Gastrocnemius medialis (tissue), 4 donors: ENCODE data around the gene ZNF654. TPM values are rescaled to one million over a fixed set of nuclear protein-coding genes. Genes with fewer than 3 reads are reported as not detected.

ENCODE experiments used
- ATAC-seq, 2 donors: fragments of 150-250 bp; one replicate each; pipeline ENCODE4 v1.9.1; 2016
- DNase-seq, 2 donors: peaks; one replicate each; pipeline ENCODE4 v3.0.0-alpha.2; 2019
- H3K27ac ChIP-seq, 4 donors: fragments of 200-600 bp; sonication (generic); 1 replicate in 1 of 4; 2 replicates in 3 of 4; pipeline ENCODE4 v1.5.1; 2016 to 2018; ENCODE audit warnings: mild to moderate bottlenecking in 2 of 4, moderate library complexity in 1 of 4
- H3K27me3 ChIP-seq, 3 donors: fragments of 200-600 bp; sonication (generic) in 2 of 3; 1 replicate in 1 of 3; 2 replicates in 2 of 3; pipeline versions ENCODE4 v1.5.1 to v1.6.0; 2016 to 2019; ENCODE audit warnings: mild to moderate bottlenecking in 1 of 3, moderate library complexity in 1 of 3
- H3K36me3 ChIP-seq, 2 donors: fragments of 200-600 bp; sonication (generic) in 1 of 2; one replicate each; pipeline ENCODE4 v1.5.1; 2017 to 2018
- H3K4me1 ChIP-seq, 2 donors: fragments of 200-600 bp; sonication (generic) in 1 of 2; one replicate each; pipeline ENCODE4 v1.5.1; 2016 to 2017; ENCODE audit warnings: mild to moderate bottlenecking in 2 of 2
- H3K4me3 ChIP-seq, 4 donors: fragments of 200-600 bp; sonication (generic) in 3 of 4; 1 replicate in 1 of 4; 2 replicates in 3 of 4; pipeline ENCODE4 v1.5.1; 2016 to 2019; ENCODE audit warnings: mild to moderate bottlenecking in 2 of 4
- H3K9me3 ChIP-seq, 3 donors: fragments of 200-600 bp; sonication (generic) in 2 of 3; 1 replicate in 1 of 3; 2 replicates in 2 of 3; pipeline ENCODE4 v1.5.1; 2016 to 2019
- POLR2A ChIP-seq, 2 donors: fragments of 450-650 bp; IDR thresholded peaks; one replicate each; pipeline ENCODE4 v1.6.1; 2017; ENCODE audit warnings: antibody characterized with exemption in 2 of 2, mild to moderate bottlenecking in 2 of 2, moderate library complexity in 2 of 2
- in situ Hi-C, 4 donors: fragments of 200-750 bp; cut with MboI; loops; one replicate each; pipeline versions ENCODE4 v1.15.0 to v1.8.0; 2017; ENCODE audit warnings: low sequenced_read_pairs in 4 of 4
- intact Hi-C: fragments of 100-400 bp; cut with DNase I; formaldehyde crosslinking; loops from one replicate; pipeline ENCODE4 v1.15.1; 2023; ENCODE audit warnings: low total_unique reads
- total RNA-seq, 4 donors: library from RNA; depleted of rRNA; stranded (reverse); fragments of >200 nt; gene quantifications; one replicate each; pipeline versions ENCODE4 v1.1.0 to v1.2.3, GENCODE V29; 2016
- TF ChIP-seq, protein P1 (sequence below), 5 experiments: fragments of 450-650 bp in 3 of 5; fragments of 200-600 bp in 2 of 5; sonication (generic) in 2 of 5; IDR thresholded peaks in 4 of 5; conservative IDR thresholded peaks in 1 of 5; 1 replicate in 4 of 5; 2 replicates in 1 of 5; pipeline ENCODE4 v1.5.1; 2016 to 2019; ENCODE audit warnings: antibody characterized with exemption in 5 of 5, mild to moderate bottlenecking in 3 of 5, moderate library complexity in 3 of 5

ZNF654 gene
- total RNA-seq, 4 donors from 2014 or later, result 7.8 to 12.5 (median 9.8) TPM

DNA sequence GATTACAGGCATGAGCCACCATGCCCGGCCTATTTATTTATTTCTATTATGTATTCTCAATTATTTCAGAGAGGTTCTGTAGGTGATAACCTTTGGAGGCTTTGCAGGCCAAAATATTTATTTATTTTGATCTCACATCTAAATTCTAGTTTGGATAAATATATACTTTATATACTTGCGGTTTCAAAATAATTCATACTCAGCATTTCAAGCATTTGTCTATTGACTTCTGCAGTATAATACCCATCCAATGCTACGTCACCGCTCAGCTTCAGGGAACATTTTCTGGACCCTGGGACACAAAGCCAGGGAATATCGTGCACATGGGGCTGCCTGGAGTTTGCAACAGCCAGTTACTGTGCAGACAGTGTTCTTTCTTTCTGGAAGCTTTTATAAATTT is 22.8 kb upstream of the ZNF654 start:
- in situ Hi-C loops, result no loop called here
- Histone ChIP-seq H3K27ac (no peak overlapping the region), H3K9me3 (no peaks in the 10 kb centered on the region)

DNA sequence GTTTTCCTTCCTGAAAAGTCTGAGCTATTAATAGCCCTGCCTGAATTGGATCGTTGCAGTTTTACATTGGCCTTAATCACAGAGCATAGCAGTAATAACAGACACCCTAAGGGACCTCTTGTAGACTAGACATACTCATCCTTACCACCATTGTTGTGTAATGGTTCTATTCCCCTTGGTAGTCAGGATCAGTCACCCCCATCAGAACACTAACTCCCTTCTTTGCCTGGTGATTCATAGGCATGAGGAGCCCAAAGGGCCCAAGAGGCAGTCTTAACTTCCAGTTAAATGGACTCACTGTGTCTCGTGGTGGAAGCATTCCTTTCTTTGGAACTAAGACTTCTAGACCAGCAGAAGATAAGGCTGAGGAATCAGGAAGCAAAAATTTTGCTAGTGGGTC is 20.5 kb upstream of the ZNF654 start:
- H3K4me1 ChIP-seq, result peaks cover 0 to 1% of the 10 kb centered on the region in 2 donors
- intact Hi-C loops (no loop called here), in situ Hi-C loops (no loop called here)
- H3K4me3 ChIP-seq, result no peak overlapping the region
- H3K27me3 ChIP-seq, result no peaks in the 10 kb centered on the region
- no peaks in the 10 kb centered on the region for H3K36me3 ChIP-seq
- no peak for ATAC-seq
- no peak for TF ChIP-seq POLR2A (IDR thresholded peaks at IDR 0.05)
- TF ChIP-seq, protein P1, sequence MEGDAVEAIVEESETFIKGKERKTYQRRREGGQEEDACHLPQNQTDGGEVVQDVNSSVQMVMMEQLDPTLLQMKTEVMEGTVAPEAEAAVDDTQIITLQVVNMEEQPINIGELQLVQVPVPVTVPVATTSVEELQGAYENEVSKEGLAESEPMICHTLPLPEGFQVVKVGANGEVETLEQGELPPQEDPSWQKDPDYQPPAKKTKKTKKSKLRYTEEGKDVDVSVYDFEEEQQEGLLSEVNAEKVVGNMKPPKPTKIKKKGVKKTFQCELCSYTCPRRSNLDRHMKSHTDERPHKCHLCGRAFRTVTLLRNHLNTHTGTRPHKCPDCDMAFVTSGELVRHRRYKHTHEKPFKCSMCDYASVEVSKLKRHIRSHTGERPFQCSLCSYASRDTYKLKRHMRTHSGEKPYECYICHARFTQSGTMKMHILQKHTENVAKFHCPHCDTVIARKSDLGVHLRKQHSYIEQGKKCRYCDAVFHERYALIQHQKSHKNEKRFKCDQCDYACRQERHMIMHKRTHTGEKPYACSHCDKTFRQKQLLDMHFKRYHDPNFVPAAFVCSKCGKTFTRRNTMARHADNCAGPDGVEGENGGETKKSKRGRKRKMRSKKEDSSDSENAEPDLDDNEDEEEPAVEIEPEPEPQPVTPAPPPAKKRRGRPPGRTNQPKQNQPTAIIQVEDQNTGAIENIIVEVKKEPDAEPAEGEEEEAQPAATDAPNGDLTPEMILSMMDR (IDR thresholded peaks at IDR 0.05 in 4 of 5, conservative IDR thresholded peaks at IDR 0.05 in 1 of 5), result no peak
- H3K9me3 ChIP-seq, result no peaks in the 10 kb centered on the region
- no peak for DNase-seq
- H3K27ac ChIP-seq, result no peak overlapping the region

More for the DNA sequence above, 22.8 kb upstream of the ZNF654 start:
- Histone ChIP-seq H3K27me3 (no peaks in the 10 kb centered on the region), H3K36me3 (no peaks in the 10 kb centered on the region), H3K4me1 (peaks cover 4 to 14% of the 10 kb centered on the region in 2 donors), H3K4me3 (no peak overlapping the region)
- DNase-seq, result no peak
- no peak for TF ChIP-seq POLR2A (IDR thresholded peaks at IDR 0.05)
- TF ChIP-seq, protein P1 (IDR thresholded peaks at IDR 0.05 in 4 of 5, conservative IDR thresholded peaks at IDR 0.05 in 1 of 5), result no peak
- intact Hi-C loops, result no loop called here
- no peak for ATAC-seq

DNA sequence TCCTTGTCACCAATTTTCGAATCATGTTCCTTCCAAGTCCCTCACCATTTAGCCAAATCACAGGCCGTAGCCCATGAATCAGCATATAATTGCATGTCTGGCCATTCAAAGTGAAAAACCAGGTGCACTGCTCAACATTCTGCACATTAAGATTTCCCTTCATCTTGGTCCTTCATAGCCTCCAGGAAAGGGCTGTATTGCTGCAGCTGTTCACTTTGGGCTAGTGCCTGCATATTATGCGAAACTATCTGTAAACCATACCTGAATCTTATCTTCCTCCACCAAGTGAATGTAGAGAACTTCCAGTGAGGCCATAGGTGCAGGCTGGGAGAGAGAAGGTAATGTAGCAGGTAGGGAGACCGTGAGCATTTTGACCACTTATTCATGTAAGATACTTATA is 18.5 kb upstream of the ZNF654 start:
- intact Hi-C loops (no loop called here), in situ Hi-C loops (no loop called here)
- no peaks in the 10 kb centered on the region for H3K36me3 ChIP-seq
- no peaks in the 10 kb centered on the region for H3K9me3 ChIP-seq
- no peaks in the 10 kb centered on the region for H3K27me3 ChIP-seq
- no peak overlapping the region for H3K4me3 ChIP-seq
- TF ChIP-seq POLR2A (IDR thresholded peaks at IDR 0.05), result no peak
- TF ChIP-seq, protein P1 (IDR thresholded peaks at IDR 0.05 in 4 of 5, conservative IDR thresholded peaks at IDR 0.05 in 1 of 5), result no peak
- no peak overlapping the region for H3K27ac ChIP-seq
- no peaks in the 10 kb centered on the region for H3K4me1 ChIP-seq
- DNase-seq (no peak), ATAC-seq (no peak)

DNA sequence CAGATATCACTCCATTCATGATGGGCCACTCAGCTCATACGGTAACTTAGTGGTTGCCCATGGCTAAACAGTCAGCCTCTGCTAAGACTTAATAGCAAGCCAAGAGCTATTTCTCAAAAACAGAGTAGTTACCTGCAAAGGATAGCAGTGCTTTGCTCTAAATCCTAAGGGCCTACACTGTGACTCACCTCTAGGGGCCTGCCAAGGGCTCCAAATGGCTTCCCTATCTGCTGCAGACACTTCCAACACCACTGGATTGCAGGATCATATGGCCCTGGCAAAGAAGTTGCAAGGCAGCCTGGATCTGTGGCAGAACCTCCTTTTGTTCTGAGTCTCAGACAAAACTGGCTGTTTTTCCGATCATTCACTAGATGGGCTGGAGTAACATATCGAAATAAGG is 18.1 kb upstream of the ZNF654 start:
- no peaks in the 10 kb centered on the region for H3K9me3 ChIP-seq

More for the DNA sequence above, 18.1 kb upstream of the ZNF654 start:
- ATAC-seq (no peak), DNase-seq (no peak)
- no peak for TF ChIP-seq POLR2A (IDR thresholded peaks at IDR 0.05)
- TF ChIP-seq, protein P1 (IDR thresholded peaks at IDR 0.05 in 4 of 5, conservative IDR thresholded peaks at IDR 0.05 in 1 of 5), result no peak
- no peaks in the 10 kb centered on the region for H3K27me3 ChIP-seq
- H3K4me1 ChIP-seq, result no peaks in the 10 kb centered on the region
- no peak overlapping the region for H3K4me3 ChIP-seq
- no peaks in the 10 kb centered on the region for H3K36me3 ChIP-seq
- H3K27ac ChIP-seq, result no peak overlapping the region
- intact Hi-C loops, result no loop called here
- in situ Hi-C loops, result no loop called here
